ENCODE results near the gene NOXA1.

GRCh38 chr9:137464291-137464999 is 41.3 kb downstream of the NOXA1 start:
- TF ChIP-seq POLR2A (IDR thresholded peaks at IDR 0.05) (no peak), POLR2AphosphoS5 (IDR thresholded peaks at IDR 0.05) (no peak), CTCF (IDR thresholded peaks at IDR 0.05) (no peak), EP300 (IDR thresholded peaks at IDR 0.05) (no peak)

Measured in sigmoid colon (tissue), 4 donors.